PC-3 (cell line): Measurements from ENCODE around the gene EFCAB11. TPM values are rescaled to one million over a fixed set of nuclear protein-coding genes. Genes with fewer than 3 reads are reported as not detected.

ENCODE experiments used
- ATAC-seq: fragments of 200-7000 bp; cut with Tn5 transposase; 2 replicates; pipeline ENCODE4 v1.9.1; 2020; ENCODE audit warnings: mild to moderate bottlenecking, moderate library complexity
- BruUV-seq: library from RNA; stranded (reverse); fragments of 400-500 nt; replicated peaks from 2 replicates; lab custom pipeline; 2021; lab: Mats Ljungman, UMichigan
- CTCF ChIA-PET: fragments of 300-600 bp; sonication (Branson Sonifier 250); formaldehyde crosslinking; loops from one replicate; lab custom pipeline; 2022; ENCODE audit warnings: antibody characterized with exemption; lab: Charles Lee
- POLR2A ChIA-PET: fragments of 300-600 bp; sonication (Branson Sonifier 250); formaldehyde crosslinking; loops from one replicate; lab custom pipeline; 2022; ENCODE audit warnings: antibody characterized with exemption; ENCODE audit not compliant: unreplicated experiment; lab: Charles Lee
- DNase-seq: peaks from one replicate; pipeline ENCODE4 v3.0.0-alpha.2; 2015
- H2AFZ ChIP-seq: fragments of 300-600 bp; sonication (generic); 2 replicates; pipeline ENCODE4 v1.6.0; 2016; ENCODE audit warnings: antibody characterized with exemption, low read length
- H3F3A ChIP-seq: fragments of 300-600 bp; sonication (generic); one replicate; pipeline ENCODE4 v1.6.0; 2017; ENCODE audit warnings: antibody characterized with exemption, low read length, control low read depth, mild to moderate bottlenecking; ENCODE audit not compliant: unreplicated experiment
- H3K27ac ChIP-seq: fragments of 300-600 bp; sonication (generic); 2 replicates; pipeline ENCODE4 v1.5.1; 2016; ENCODE audit warnings: mild to moderate bottlenecking, low read length
- H3K27me3 ChIP-seq: fragments of 300-600 bp; sonication (generic); 2 replicates; pipeline ENCODE4 v1.6.1; 2016; ENCODE audit warnings: low read length, mixed read lengths
- H3K36me3 ChIP-seq: fragments of 300-600 bp; sonication (generic); 2 replicates; pipeline ENCODE4 v1.6.1; 2016; ENCODE audit warnings: low read depth, mixed run types, low read length, mixed read lengths
- H3K4me1 ChIP-seq: fragments of 300-600 bp; sonication (generic); 2 replicates; pipeline ENCODE4 v1.5.1; 2016; ENCODE audit warnings: low read length; ENCODE audit not compliant: insufficient read depth
- H3K4me2 ChIP-seq: fragments of 300-600 bp; sonication (generic); 2 replicates; pipeline ENCODE4 v1.6.0; 2016; ENCODE audit warnings: low read length
- H3K4me3 ChIP-seq: fragments of 300-600 bp; sonication (generic); 2 replicates; pipeline ENCODE4 v1.5.1; 2016; ENCODE audit warnings: mild to moderate bottlenecking, low read length, mixed read lengths
- H3K79me2 ChIP-seq: fragments of 300-600 bp; sonication (generic); 2 replicates; pipeline ENCODE4 v1.6.1; 2017; ENCODE audit warnings: low read length, mixed read lengths
- H3K9ac ChIP-seq: fragments of 300-600 bp; sonication (generic); 2 replicates; pipeline ENCODE4 v1.6.0; 2016; ENCODE audit warnings: mild to moderate bottlenecking, low read length
- H3K9me2 ChIP-seq: fragments of 300-600 bp; sonication (generic); replicated peaks from 2 replicates; pipeline ENCODE4 v1.6.1; 2016; ENCODE audit warnings: mixed run types, low read length, mixed read lengths
- H3K9me3 ChIP-seq: fragments of 300-600 bp; sonication (generic); 2 replicates; pipeline ENCODE4 v1.6.1; 2016; ENCODE audit warnings: low read length, mixed read lengths
- H4K20me1 ChIP-seq: fragments of 300-600 bp; sonication (generic); 2 replicates; pipeline ENCODE4 v1.6.1; 2016; ENCODE audit warnings: low read length, mixed read lengths
- EZH2 ChIP-seq: fragments of 300-600 bp; sonication (generic); IDR thresholded peaks from one replicate; pipeline ENCODE4 v1.6.1; 2017; ENCODE audit warnings: antibody characterized with exemption, mild to moderate bottlenecking, low read length; ENCODE audit not compliant: unreplicated experiment
- EZH2phosphoT487 ChIP-seq: fragments of 300-600 bp; sonication (generic); IDR thresholded peaks from 2 replicates; pipeline ENCODE4 v1.6.1; 2018; ENCODE audit warnings: mild to moderate bottlenecking, antibody characterized with exemption, low read length, borderline replicate concordance
- intact Hi-C: fragments of 100-400 bp; cut with micrococcal nuclease; formaldehyde crosslinking; loops from 2 replicates; pipeline ENCODE4 v1.9.0; 2023
- total RNA-seq: library from RNA; depleted of rRNA; stranded (reverse); fragments of >200 nt; gene quantifications from 2 replicates; pipeline ENCODE4 v1.2.3, GENCODE V29; 2014
- TF ChIP-seq, protein P1 (sequence below): fragments of 300-600 bp; sonication (generic); conservative IDR thresholded peaks from 2 replicates; pipeline ENCODE4 v1.5.1; 2017; ENCODE audit warnings: antibody characterized with exemption, low read depth, mild to moderate bottlenecking, low read length

EFCAB11 gene
- total RNA-seq, 1 experiment from 2014 or later, result 7.0 TPM

DNA sequence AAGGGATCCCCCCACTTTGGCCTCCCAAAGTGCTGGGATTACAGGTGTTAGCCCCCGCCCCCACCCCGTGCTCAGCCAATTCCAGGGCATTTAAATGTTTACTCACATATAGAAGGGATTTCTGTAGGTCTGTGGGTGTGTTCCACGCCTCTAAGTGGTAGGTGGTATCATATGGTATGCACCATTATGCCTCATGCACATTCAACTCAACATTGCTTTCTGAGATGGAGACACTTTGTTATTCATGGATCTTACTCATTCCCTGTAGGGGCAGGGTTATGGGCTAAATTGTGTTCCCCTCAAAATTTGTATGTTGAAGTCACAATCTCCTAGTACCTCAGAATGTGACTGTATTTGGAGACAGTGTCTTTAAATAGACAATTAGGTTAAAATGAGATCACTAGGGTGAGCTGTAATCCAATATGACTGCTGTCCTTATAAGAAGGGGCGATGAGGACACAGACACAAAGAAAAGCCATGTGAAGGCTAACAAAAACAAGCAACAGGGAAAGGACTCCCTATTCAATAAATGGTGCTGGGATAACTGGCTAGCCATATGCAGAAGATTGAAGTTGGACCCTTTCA, 200.6 kb downstream of the EFCAB11 start:
- Histone ChIP-seq H3K4me3 (no peak overlapping the region), H3F3A (no peaks in the 10 kb centered on the region), H3K36me3 (no peaks in the 10 kb centered on the region), H3K27ac (no peak overlapping the region), H4K20me1 (no peaks in the 10 kb centered on the region), H3K9me3 (no peaks in the 10 kb centered on the region), H3K79me2 (no peaks in the 10 kb centered on the region), H2AFZ (no peak overlapping the region), H3K27me3 (no peaks in the 10 kb centered on the region), H3K9me2 (no peaks in the 10 kb centered on the region), H3K9ac (no peak overlapping the region), H3K4me1 (no peaks in the 10 kb centered on the region), H3K4me2 (no peak overlapping the region)
- intact Hi-C loops, result no loop called here
- ATAC-seq, result no peak
- BruUV-seq, result no TSS peak
- POLR2A ChIA-PET, result no interaction called here
- DNase-seq, result no peak
- CTCF ChIA-PET, result no interaction called here
- TF ChIP-seq EZH2 (no peak), EZH2phosphoT487 (no peak)
- TF ChIP-seq, protein P1, sequence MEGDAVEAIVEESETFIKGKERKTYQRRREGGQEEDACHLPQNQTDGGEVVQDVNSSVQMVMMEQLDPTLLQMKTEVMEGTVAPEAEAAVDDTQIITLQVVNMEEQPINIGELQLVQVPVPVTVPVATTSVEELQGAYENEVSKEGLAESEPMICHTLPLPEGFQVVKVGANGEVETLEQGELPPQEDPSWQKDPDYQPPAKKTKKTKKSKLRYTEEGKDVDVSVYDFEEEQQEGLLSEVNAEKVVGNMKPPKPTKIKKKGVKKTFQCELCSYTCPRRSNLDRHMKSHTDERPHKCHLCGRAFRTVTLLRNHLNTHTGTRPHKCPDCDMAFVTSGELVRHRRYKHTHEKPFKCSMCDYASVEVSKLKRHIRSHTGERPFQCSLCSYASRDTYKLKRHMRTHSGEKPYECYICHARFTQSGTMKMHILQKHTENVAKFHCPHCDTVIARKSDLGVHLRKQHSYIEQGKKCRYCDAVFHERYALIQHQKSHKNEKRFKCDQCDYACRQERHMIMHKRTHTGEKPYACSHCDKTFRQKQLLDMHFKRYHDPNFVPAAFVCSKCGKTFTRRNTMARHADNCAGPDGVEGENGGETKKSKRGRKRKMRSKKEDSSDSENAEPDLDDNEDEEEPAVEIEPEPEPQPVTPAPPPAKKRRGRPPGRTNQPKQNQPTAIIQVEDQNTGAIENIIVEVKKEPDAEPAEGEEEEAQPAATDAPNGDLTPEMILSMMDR, result no peak

GRCh38 chr14:89750908-89751392, 203.6 kb downstream of the EFCAB11 start:
- no peaks in the 10 kb centered on the region for H3K9me3 ChIP-seq
- H3K27ac ChIP-seq, result no peak overlapping the region
- no peak overlapping the region for H3K4me3 ChIP-seq
- BruUV-seq, result no TSS peak
- H3K4me1 ChIP-seq, result no peaks in the 10 kb centered on the region
- ATAC-seq (no peak), DNase-seq (no peak)
- H3K4me2 ChIP-seq, result no peak overlapping the region
- H3K9ac ChIP-seq, result no peak overlapping the region
- H2AFZ ChIP-seq, result no peak overlapping the region
- no peaks in the 10 kb centered on the region for H3K36me3 ChIP-seq
- H3K27me3 ChIP-seq, result no peaks in the 10 kb centered on the region
- no peaks in the 10 kb centered on the region for H3K9me2 ChIP-seq
- intact Hi-C loops, result no loop called here
- H4K20me1 ChIP-seq, result no peaks in the 10 kb centered on the region
- no peaks in the 10 kb centered on the region for H3F3A ChIP-seq
- no peak for TF ChIP-seq EZH2phosphoT487
- TF ChIP-seq, protein P1, result no peak
- no peak for TF ChIP-seq EZH2
- ChIA-PET POLR2A (no interaction called here), CTCF (no interaction called here)
- no peaks in the 10 kb centered on the region for H3K79me2 ChIP-seq

DNA sequence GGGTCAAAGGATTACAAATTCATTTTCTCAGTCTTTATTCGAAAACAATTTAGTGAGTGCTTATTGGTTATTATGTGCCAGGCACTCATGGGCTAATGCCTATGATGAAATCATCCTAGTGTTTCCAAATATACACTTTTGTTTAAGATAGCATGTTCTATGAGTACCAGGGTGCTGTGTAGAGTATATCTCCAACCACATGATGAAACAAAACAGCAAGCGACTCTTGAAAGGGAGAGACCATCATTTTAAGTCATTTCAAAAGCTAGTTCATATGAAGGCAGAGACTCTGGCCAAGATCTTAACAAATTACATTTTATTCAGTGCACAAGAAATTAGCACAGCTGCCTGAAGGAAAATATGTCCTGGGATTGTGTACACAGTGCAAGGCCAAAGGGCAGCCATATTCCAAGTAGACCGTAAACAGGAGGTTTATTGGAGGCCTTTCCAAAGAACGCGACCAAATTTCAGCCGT, 204.2 kb downstream of the EFCAB11 start:
- ChIA-PET POLR2A (no interaction called here), CTCF (no interaction called here)
- Histone ChIP-seq H3K27me3 (no peaks in the 10 kb centered on the region), H3K36me3 (no peaks in the 10 kb centered on the region), H3K9me2 (no peaks in the 10 kb centered on the region), H3K79me2 (no peaks in the 10 kb centered on the region), H3K9me3 (no peaks in the 10 kb centered on the region), H3K4me2 (no peak overlapping the region), H3K9ac (no peak overlapping the region), H3K4me1 (no peaks in the 10 kb centered on the region), H2AFZ (no peak overlapping the region), H4K20me1 (no peaks in the 10 kb centered on the region), H3F3A (no peaks in the 10 kb centered on the region), H3K4me3 (no peak overlapping the region), H3K27ac (no peak overlapping the region)
- ATAC-seq (no peak), DNase-seq (no peak)
- intact Hi-C loops, result no loop called here
- no peak for TF ChIP-seq EZH2
- TF ChIP-seq, protein P1, result no peak
- no peak for TF ChIP-seq EZH2phosphoT487
- no TSS peak for BruUV-seq
